HG02759 (cell line): ENCODE data around the gene ARF1.

Experiments
- ATAC-seq: cut with Tn5 transposase; IDR thresholded peaks from one replicate; pipeline ENCODE4 v1.9.1; 2021; ENCODE audit warnings: mild to moderate bottlenecking, moderate library complexity; ENCODE audit not compliant: unreplicated experiment

Gene ARF1

DNA sequence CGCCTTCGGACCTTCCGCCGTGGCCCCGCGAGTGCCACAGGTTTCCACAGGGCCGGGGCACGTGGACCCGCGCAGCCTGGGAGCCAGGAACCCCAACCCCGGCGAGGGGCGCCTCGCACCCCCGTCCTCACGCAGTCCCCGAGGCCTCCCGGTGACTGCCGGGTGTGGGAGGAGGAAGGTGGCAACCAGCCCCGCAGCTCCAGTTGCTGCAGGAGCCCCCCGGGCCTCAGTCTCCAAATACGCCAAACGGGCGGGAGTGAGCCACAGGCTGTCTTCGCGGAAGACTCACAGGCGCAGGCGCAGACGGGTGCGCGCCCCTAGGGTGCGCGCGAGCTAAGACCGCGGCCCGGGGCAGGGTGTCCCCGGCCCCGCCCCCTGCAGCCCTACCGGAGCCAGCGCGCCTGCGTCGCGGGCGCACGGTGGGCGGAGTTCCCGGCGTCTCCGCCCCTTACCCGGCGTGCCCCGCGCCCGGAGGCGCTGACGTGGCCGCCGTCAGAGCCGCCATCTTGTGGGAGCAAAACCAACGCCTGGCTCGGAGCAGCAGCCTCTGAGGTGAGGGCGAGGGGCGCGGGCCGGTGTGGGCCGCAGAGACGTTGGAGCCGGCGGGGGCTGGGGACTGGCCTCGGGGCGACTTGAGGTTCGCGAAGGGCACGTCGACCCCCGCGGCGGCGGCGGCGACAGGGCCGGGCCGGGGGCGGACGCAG lies at the start of gene ARF1:
Gene ARF1 (plus strand): TSS at position 495 of the 704 bp plus-strand sequence. CDS start 14,407 bp downstream, outside the sequence.
- ATAC-seq = peak; percentile 84

DNA sequence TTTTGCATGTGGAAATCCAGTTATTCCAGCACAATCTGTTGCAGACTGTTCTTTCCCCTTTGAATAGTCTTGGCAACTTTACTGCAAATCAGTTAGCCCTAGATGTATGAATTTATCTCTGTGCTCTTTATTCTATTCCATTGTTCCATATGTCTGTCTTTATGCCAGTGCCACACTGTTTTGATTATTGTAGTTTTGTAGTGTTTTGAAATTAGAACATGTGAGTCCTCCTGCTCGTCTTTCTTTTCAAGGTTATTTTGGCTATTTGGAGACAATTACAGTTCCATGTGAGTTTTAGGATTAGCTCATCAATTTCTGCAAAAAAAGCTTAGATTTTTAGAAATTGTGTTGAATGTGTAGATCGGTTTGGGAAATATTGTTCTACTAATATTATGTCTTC lies 49.1 kb upstream of the ARF1 start:
- no peak for ATAC-seq

DNA sequence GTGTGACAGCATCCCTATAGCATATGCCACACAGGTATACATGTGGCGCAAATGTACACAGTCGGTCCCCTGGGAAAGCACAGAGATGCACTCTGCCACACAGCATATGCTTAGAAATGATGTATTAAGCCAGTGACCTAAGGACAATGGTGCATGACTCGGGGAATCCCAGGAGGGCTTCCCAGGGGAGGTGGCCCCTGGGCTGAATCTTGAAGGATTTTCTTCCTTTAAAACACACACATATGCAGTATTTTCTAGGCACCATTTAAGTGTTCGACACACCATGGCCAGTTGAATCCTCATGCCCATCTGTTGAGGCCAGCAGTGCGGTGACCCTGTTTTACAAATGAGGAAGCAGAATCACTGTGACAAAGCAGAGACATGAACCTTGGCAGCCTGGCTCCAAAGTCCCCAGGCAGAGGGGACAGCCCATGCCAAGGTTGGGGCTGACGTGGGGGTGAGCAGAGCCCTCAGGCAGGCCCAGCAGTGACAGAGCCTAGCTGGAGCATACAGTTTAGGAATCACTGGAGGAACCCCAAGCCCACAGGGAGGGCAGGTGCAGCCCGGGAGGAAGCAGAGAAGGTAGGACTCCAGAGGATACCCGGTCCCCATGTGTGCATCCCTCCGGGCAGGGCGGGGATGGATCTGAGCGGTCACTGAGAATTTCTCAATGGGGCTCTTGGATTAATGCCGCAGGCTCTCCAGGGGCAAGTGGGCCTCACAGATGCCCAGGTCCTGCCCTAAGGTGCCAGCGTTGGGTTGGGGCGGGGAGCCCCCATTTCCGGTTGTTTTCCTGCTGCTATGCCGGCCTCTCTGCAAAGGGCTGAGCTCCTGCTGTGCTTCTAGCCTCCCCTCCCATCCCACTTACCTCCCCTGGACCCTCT lies 47.3 kb upstream of the ARF1 start:
- ATAC-seq = no peak

DNA sequence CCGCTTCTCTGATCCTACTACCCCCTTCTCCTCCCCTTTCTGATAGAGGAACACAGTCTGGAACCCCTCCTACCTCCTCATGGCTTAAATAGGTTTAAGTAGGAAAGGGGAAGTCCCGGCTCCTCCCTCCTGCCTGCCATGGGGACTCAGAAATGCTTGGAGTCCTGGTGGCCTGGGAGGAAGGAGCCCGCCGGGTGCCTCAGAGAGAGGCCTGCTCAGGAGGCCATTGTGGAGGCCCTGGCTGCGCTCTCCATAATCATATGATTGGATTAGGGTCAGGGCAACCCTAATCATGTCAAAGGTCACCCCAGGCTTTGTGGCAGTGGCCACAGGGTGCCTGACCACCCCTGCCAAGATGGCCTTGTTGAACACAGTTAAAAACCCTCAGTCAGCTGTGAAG lies 46.7 kb upstream of the ARF1 start:
- no peak for ATAC-seq

DNA sequence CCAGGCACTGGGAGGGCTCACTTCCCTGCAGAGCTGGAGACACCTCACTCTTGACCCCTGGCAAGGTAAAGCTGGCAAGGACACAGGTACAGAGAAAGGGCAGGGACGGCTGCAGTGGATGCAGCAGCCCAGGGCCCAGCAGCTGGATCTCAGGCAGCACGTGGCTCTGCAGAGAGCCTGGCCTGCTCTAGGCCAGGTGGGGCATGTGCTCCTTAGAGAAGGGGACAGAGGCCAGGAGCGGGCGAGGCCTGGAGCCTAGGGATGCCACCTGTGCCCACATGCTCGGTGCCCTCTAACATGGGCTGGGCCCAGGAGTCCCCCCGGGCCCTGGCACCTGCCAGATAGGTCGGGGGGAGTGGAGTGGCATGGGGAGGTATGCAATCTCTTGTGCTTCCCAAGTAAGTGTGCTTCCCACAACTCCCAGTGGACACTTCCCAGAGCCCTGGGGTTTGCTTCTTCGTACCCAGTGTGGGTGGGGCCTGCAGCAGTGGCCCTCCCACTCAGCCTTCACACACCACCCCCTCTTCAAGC lies 45.7 kb upstream of the ARF1 start:
- no peak for ATAC-seq

DNA sequence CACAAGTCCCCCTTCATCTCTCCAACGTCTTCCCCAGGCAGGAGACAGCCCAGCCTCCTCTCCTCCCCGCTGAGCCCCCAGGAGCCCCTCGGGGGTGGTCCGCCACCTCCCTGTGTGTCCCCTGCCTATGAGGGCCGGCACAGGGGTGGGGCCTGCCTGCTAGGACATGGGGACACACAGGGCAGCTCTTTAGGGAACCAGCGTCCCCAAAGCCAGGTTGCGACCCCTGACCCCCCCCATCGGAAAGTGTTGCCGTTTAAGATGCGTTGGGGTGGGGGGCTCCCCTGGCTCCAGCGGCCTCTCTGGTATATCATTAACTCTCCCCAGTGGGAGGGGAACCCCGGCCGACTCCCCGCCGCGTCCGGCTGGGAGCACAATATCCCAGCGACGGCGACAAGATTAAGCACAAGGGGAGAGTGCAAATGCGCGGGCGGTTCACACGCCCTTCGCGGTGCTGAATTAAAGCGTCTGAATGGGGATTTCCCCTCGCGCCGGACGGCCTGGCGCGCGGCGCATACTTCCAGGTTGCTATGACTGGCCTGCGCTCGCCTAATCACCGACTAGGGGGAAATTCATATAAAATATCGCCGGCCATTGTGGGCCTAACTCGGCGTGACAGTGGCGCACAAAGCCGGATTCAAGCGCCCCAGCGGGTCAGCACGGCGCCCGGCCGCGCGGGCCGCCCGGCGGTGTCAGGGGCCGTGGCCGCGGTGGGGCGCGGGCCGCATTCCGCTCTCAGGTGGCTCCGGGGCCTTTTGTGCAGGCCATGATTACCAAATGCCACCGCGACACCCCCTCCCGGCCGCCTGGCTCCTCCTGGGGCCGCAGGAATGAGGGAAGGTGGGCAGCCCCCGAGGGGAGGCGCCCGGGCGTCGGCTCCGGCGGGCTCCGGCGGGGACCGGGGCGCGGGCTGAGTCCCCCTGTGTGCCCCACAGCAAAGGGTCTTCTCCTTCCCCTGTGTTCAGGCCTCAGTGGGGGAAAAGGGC lies 44.8 kb upstream of the ARF1 start:
- ATAC-seq = peak; percentile 89

DNA sequence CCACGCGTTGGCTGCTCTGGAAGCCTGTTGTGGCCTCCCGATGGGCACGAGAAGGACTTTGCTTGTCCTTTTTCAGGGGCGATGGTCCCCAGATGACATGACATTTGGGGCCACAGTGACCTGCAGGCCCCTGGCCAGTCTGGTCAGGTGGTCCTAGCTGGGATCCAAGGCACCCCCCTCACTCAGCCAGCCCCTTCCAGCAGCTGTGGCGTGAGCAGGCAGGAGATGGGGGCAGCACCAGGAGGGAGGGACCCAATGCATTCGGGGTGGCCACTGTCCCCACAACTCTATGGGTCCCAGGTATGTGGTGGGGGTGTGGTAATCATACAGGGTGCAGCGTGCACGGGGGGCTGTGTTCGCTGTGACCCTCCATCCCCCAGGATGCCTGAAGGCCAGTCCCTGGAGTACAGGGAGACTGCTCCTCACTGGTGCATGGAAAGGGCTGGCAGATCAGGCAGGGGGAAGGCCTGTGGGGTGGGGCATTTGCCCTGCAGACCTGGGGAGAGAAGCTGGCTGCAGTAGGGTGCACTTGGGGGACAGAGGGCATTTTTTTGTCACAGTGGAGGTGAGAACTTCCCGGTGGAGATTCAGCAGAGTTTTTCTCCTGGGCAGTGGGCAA lies 44.0 kb upstream of the ARF1 start:
- no peak for ATAC-seq

DNA sequence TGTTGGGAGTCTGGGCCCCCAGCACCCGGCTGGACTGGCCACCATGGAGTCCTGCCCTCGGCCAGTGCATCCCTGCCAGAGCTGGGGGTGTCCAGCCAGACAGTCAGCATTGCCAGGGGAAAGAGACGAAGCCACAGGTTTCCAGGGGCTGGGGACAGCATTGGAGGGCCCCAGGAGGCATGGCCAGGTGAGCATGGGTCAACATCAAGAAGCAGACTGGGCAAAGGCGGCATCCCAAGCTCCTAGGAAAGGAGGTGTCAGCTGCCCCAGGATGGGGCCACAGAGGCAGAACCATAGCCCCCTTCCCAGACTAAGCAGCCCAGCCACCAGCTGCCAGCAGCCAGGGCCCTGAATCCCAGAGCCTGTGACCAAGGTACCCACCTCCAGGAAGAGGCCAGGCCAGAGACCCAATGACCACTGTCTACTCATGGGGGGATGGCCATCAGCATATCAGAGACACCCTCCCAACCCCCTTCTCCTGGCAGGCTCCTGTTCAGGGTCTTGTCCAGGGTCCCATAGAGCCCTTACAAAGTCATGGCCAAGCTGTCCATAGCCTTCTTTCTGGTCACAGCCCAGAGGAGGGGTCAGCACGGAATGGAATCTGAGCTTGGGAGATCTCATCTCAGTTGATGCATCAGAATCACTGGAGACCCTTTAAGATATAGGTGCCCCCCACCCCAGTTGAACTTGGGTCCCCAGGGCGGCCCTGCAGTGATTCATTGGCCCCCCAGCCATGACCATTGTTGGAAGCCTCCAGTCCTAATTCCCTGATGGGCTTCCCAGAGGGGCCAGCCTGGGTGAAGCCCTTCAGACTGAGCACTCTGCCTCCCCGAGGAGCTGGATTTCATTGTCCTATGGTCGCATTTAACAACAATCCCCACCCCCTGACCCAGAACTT lies 43.3 kb upstream of the ARF1 start:
- no peak for ATAC-seq

DNA sequence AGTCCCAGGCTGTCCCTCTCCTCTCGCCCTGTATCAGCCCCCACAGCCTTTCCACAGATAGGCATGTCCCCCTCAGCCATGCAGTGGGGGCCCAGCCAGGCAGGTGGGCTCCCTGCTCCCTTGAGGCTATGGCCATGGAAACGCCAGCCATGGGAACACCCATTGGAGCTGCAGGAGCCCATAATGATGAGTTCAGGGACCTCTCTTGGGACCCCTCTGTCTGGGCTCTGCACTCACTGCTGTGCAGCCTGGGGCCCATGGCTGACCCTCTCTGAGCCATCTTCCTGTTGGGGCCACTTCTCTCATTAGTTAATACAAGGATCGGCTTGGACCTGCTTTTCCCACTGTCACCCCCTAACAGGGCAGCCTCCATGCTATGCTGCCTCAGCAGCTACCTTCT lies 42.5 kb upstream of the ARF1 start:
- ATAC-seq = no peak

DNA sequence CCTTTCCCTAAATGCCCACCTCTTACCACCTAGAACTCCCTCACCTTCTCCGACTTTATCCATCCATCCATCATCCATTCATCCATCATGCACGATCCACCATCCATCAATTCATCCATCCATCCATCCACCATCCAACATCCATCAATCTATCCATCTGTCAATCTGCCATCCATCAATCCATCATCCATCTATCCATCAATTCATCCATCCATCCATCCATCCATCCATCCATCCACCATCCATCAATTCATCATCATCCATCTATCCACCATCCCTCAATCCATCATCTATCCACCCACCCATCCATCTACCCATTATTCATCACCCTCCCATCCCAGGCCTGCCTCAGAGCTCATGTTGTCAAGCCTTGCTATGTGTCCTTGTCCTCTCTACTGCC lies 41.2 kb upstream of the ARF1 start:
- no peak for ATAC-seq

DNA sequence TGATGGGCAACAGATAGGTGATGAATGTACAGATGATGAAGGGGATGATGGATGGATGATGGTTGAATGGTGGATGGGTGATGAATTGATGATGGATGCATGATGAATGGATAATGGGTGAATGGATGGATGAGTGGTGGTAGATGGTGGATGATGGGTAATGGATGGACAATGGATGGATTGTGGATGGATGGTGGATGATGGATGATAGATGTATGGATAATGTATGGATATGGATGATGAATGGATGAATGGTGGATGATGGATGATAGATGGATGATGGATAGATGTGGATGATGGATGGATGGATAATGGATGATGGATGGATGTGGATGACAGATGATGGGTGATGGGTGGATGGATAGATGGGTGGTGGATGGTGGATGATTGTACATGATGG lies 40.0 kb upstream of the ARF1 start:
- no peak for ATAC-seq

DNA sequence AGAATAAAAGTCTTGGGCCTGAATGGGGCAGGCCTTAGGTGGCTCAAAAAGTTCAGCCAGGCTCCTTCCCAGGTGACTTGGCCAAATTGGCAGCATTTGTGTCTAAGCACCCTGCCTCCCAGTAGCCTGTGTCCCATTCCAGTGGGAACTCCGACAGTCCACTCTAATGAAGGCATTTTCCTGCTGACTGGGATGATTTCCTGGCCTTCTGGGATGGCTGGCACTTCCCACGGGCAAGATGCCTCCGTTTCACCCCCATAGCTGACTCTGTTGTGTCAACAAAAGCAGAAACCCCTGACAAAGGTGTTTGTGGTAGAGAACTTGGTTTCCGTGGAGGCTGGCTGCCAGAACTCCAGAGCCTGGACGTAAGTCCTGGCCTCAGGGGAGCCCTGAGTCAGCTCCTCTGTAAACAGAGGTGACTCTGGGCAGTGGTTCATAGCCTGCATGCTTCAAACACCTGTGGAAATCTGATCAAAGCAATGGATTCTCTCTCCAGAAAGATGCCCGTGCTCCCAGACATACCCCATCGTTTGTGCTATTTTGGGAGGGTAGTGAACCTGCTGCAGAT lies 39.1 kb upstream of the ARF1 start:
- ATAC-seq = no peak

DNA sequence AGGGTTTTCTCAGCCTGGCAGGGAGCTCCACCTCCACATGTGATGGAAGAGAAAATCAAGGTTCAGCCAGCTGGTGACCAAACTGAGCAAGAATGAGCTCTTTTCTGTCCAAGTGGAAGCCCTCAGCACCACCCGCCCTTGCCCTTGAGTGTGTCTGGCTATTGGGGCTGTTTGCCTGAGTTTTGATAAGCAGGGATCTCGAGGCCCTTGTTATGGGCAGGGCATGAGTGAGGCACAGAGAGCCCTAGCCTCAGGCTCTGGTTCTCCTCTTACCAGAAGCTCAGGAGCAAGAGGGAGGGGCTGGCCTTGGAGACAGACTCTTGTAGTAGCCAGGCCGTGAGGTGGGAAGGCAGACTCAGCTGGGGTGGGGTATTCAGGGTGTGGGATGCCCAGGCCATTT lies 37.5 kb upstream of the ARF1 start:
- ATAC-seq = no peak

DNA sequence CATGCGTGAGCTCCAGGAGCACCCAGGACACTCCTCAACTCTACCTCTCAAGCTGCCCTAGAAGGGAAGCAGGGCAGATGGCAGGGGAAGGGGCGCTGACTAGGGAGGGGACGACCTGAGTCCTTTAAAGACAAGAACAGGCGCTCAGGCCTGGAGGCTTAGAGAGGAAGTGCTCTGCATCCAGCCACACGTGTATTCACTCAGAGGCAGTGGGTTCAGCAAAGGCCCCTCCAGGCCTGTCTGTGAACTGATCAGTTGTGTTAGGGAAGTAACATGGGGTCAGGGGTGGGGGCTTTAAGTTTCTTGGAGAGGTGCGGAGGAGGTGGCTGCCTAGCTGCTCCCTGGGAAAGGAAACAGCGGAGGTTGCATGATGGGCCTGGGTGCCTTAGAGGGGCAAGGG lies 37.1 kb upstream of the ARF1 start:
- no peak for ATAC-seq

DNA sequence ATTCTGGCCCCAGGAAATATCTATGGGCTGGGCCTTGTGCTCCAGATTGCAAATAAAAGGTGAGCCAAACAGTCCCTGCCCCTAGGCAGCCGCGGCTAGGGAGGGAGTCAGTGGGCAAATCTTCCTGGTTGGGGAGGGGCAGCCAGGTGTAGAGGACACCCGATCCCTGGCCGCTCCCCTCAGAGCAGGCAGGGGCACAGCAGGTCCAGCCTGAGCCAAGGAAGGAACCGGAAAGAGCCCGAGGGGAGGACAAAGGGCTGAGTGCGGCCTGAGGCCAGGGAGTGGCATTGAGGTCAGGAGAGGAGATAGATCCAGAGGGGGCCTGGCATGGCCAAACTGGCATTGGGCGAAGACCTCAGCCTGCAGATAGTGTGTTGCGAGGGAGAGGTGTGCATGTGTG lies 36.6 kb upstream of the ARF1 start:
- no peak for ATAC-seq

DNA sequence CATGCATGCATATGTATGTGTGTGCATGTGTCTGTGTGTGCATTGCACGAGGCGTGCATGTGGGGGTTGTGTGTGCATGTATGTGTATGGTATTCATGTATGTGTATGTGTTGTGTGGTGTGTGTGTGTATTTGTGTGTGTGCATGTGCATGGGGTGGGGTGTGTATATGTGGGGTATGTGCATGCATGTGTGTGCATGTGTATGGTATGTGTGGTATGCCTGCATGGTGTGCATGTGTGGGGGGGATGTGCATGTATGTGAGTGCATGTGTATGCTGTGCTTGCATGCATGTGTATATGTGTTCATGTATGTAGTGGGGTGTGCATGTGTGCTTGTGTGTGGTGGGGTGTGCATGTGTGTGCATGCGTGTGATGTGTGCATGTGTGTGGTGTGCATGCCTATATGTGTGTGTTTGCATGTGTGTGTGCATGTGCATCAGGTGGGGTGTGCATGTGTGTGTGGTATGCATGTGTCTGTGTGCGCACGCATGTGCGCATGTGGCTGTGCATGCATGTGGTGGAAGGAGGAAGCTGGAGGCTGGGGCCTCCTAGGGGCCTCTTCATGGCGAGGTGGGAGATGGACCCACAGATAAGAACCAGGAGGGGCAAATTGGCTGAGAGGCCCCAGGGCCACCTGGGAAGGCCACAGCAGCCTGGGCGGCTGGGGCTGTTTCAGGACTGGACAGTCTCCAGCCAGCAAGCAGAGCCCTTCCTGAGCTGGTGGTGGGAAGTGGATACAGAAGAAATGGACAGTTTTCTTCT lies 35.9 kb upstream of the ARF1 start:
- no peak for ATAC-seq

DNA sequence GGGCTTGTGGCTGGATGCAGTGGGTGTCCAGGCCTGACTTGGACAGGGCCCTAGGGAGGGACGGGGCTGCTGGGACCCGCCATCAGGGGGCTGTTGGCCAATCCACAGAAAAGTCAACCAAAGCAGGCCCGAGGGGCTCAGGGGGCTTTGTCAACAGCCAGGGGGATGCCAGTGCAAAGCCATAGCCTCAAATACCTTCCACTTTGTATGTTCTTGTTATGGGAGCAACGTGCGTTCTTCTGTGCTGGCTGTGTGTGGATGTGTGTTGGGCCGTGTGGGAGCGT lies 35.4 kb upstream of the ARF1 start:
- ATAC-seq = no peak

DNA sequence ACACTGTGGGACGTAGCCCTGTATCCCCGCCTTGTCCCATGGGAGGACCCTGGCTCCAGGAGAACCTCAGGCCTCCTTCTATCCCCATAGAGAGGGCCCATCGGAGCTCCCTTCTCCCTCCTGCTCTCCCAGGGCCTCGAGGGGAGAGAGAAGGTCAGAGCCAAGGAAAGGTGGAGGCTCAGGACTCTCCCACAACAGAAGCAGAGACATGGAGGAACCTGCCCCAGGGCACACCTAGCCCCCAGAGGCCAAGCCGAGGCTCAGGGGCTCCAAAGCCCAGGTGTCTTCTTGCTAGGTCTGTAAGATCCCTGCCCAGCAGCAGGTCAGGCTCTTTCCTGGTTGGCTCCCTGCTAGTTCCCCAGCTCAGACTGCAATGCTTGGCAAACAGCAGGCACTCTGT lies 34.4 kb upstream of the ARF1 start:
- no peak for ATAC-seq
